HG02943 (cell line): ENCODE results near the gene PGAP6.
"Not testable (repeated sequence)": the region's sequence is repeated elsewhere in the genome, so short reads cannot be mapped to it uniquely, and the experiment has no call there.

Experiments used
- ATAC-seq: cut with Tn5 transposase; IDR thresholded peaks from one replicate; pipeline ENCODE4 v1.9.1; 2021; ENCODE audit warnings: mild to moderate bottlenecking, low read depth, moderate library complexity; ENCODE audit not compliant: unreplicated experiment

Gene PGAP6

GRCh38 chr16:404971-405486 lies 23.3 kb upstream of the PGAP6 start:
- ATAC-seq, result no peak

DNA sequence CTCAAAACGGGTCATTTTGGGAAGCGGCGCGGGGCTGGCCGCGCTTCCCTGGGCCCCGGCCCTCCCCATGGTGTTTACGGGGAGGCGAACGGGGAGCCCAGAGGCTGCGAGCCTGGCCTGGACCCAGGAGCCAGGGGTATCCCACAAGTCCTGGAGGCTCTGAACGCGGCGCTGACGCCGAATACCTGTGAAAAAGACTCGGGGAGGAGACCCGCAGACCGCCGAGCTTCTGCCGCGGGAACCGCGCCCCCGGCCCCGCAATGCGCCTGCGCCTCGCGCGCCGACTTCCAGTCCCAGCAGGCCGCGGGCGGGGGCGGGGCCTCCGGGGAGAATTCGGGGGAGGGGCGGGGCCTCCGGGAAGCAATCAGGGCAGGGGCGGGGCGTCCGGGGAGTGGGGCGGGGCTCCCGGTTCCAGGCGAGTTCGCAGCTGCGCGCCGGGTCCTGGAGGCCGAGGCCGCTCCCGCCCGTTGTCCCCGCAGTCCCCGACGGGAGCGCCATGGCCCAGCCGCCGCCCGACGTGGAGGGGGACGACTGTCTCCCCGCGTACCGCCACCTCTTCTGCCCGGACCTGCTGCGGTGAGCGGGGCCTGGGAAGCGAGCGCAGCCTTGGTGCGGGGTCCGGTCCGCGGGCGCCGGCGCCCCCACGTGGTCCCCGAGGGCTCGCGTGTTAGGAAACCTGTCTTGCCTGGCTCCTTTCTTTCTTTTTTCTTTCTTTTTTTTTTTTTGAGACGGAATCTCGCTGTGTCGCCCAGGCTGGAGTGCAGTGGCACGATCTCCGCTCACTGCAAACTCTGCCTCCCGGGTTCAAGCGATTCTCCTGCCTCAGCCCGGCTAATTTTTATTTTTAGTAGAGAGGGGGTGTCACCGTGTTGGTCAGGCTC lies 19.9 kb upstream of the PGAP6 start, which contains the start of gene DECR2:
Gene DECR2, plus strand, starts transcription at position 418 of the 881 bp plus-strand sequence. Its CDS starts 79 bp downstream, at position 497.
- ATAC-seq, result peak; percentile 50

GRCh38 chr16:400061-400591 lies 18.3 kb upstream of the PGAP6 start:
- no peak for ATAC-seq

DNA sequence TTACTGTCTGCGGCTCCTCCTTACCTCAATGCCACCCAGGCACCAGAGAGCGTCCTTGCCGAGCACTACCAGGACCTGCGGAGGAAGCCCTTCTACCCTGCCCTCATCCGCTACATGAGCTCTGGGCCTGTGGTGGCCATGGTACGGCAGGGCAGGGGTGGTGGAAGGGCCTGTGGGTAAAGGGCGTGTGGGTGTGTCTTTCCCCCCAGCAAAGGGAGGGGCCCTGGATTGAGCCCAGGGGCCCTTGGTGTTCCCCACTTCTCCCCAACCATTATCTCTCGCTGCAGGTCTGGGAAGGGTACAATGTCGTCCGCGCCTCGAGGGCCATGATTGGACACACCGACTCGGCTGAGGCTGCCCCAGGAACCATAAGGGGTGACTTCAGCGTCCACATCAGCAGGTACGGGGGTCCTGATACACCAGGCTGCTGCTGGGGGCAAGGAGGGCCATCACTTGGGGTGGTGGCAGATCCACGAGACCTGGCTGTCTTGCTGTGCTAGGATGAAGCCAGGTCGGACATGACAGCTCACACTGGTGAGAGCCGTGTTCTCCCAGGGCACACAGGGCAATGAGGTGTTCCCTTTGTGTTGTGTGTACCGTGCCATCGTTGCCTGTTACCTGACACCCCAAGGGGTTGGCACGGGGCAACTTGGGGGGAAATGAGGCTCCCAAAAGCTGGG lies 17.7 kb upstream of the PGAP6 start:
- ATAC-seq, result no peak

- ATAC-seq, result no peak
These were observed 17.0 kb upstream of the PGAP6 start for GRCh38 chr16:398561-399339.

DNA sequence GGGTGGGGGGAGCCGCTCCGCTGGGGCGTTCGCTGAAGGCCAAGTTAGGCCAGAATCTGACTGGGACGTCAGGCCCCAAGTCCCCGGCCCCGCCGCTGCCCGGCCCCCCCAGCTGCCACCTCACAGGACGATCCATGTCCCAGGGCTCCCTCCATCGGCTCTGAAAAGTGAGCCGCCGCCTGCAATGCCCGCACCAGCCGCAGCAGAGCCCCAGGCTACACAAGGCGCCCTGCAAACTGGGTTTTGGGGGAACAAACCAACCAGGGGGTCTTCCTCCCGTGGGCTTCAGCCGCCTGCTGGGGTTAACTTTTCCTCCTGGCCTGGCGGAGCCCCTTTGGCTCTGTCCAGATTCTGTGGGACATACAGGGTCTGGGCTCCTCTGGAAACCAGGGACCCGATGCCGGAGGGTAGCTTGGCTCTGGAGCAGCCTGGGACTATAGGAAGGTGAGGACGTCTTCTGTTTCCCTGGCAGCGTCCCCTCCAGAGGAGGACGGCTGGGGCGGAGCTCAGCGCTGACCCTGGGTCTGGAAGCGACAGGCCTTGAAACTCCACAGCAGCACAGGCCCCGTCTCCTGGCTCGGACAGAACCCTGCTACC lies 16.1 kb upstream of the PGAP6 start:
- no peak for ATAC-seq

DNA sequence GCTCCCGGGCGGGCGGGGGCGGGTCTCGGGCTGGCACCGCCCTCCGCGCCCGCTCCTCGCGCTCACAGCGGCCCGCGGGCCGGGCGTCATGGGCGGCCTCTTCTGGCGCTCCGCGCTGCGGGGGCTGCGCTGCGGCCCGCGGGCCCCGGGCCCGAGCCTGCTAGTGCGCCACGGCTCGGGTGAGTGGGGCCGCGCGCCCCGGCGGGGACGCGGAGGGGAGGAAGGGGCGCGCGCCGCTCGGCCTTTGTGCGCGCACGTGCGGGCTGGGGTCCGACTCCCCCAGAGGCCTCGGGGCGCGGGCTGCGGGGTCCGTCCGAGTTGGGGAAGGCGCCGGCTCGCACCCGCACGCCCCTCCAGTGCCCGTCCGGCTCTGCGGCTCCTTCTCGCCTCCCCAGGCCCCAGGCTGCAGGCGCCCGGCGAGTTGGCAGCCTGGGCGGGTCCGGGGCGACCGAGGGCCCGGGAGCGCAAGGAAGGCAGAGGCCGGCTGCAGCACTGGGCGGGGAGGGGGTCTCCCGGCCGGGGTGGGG lies 15.4 kb upstream of the PGAP6 start, which contains the start of gene NME4:
Gene NME4, plus strand, starts transcription at position 65 of the 527 bp plus-strand sequence. Its CDS starts 24 bp downstream, at position 89.
- ATAC-seq, result no peak

DNA sequence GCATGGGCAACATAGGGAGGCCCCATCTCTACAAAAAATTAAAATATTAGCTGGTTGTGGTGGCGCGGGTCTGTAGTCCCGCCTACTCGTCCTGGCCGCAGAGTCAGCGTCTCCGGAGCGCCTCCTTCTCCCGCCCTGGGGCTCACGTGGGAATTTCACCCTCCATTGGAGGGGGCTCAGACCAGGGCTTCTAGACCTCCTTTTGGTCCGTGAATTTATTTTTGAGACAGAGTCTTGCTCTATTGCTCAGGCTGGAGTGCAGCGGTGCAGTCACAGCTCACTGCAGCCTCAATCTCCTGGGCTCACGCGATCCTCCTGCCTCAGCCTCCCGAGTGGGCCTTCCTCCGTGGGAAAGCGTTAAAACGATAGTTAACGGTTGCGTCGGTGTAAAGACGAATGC lies 14.8 kb upstream of the PGAP6 start:
- no peak for ATAC-seq

- no peak for ATAC-seq
These were observed 14.4 kb upstream of the PGAP6 start for GRCh38 chr16:396199-396598.

DNA sequence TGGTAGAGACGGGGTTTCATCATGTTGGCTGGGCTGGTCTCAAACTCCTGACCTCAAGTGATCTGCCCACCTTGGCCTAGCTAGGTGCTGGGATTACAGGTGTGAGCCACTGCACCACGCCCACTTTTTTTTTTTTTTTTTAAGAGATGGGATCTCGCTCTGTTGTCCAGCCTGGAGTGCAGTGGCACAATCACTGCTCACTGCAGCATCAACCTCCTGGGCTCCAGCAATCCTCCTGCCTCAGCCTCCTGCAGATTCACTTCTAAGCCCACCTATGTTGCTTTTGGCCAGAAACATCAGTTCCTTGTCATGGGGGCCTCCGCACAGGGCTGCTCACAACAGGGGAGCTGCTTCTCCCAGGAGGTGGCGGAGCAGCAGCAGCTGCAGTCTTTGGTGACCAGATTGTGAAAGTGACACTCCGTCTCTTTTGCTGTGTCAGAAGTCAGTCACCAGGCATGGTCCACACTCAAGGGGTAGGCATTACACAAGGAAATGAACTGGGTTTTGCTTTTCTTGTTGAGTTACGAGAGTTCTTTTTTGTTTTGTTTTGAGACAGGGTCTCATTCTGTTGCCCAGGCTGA lies 10.8 kb upstream of the PGAP6 start:
- no peak for ATAC-seq

DNA sequence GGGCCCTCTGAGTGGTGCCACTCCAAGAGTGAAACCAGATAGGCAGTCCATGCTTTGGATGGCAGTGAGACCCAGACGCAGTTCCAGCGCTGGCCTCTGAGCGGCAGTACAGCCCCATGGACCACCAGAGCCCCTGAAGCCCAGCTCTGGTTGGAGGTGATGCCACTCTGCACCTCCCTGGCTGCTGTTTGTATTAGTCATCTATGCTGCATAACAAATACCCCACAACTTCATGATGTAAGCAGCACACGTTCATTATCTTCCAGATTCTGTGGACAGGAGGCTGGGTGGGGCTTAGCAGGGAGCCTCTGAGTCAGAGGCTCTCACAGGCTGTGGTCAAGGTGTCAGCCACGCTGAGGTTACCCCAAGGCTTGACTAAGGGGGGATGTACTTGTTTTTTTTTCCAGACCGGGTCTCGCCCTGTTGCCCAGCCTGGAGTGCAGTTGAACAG lies 10.1 kb upstream of the PGAP6 start:
- no peak for ATAC-seq

- ATAC-seq, result no peak
These were observed 7.6 kb upstream of the PGAP6 start for GRCh38 chr16:389352-389751.

DNA sequence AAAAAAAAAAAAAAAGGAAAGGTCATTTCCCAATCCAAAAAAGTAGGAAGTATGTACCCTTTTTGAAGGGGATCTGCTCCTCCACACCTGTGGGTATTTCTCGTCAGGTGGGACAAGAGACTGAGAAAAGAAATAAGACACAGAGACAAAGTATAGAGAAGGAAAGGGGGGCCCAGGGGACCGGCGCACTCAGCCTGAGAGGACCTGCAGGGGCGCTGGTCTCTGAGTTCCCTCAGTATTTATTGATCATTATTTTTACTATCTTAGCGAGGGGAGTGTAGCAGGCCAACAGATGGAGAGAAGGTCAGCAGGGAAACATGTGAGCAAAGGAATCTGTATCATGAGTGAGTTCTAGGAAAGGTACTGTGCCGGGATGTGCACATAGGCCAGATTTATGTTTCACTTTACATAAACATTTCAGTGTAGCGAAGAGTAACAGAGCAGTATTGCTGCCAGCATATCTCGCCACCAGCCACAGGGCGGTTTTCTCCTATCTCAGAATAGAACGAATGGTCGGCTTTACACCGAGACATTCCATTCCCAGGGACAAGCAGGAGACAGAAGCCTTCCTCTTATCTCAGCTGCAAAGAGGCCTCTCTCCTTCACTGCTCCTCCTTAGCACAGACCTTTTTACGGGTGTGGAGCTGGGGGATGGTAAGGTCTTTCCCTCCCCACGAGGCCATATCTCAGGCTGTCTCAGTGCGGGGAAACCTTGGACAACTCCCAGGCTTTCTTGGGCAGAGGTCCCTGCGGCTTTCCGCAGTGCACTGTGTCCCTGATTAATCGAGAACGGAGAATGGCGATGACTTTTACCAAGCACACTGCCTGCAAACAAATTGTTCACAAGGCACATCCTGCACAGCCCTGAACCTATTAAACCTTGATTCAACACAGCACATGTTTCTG lies 6.2 kb upstream of the PGAP6 start:
- ATAC-seq, result not testable (repeated sequence)

DNA sequence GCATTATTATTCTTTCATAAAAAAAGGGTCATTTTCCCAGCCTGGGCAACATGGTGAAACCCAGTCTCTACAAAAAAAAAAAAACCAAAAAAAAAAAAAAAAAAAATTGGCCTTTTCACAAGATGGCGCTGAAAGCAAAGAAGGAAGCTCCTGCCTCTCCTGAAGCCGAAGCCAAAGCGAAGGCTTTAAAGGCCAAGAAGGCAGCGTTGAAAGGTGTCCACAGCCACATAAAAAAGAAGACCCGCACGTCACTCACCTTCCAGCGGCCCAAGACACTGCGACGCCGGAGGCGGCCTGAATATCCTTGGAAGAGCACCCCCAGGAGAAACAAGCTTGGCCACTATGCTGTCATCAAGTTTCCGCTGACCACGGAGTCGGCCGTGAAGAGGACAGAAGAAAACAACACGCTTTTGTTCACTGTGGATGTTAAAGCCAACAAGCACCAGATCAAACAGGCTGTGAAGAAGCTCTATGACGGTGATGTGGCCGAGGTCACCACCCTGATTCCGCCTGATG lies 4.9 kb upstream of the PGAP6 start:
- no peak for ATAC-seq

DNA sequence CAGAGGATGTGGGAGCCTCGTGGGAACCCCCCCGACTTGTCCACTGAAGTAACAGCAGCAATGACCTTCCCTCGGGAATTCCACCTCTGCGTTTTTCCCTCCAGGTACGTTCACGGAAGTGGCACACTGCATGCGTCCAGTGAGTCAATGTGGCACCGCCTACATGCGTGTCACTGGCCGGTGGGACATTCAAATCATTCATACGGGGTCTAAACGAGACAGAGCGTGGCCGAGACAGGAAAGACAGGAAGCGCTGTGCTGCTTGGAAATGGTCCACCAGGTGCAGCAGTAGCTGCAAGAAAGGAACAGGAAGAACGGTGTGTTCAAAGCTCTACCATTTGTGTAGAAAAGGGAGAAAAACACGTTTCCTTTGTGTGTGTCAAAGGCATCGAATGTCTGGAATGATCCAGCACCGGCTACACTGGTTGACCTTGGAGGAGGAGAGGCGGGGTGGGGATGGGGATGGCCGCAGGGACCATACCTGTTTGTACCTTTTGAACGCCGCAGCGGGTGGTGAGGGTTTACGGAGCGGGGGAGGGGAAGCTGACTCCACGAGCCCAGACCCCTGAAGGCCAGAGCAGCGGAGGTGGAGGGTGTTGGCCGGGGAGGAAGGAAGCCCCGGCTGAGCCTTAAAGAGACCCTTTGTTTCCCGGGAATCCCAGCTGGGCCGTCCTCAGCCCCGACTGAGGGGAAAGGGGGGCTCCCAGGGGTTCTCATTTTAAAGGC lies 1.7 kb upstream of the PGAP6 start:
- no peak for ATAC-seq

- peak; percentile 36 for ATAC-seq
These were observed 578 bp downstream of the PGAP6 start for GRCh38 chr16:381012-381788.

- no peak for ATAC-seq
These were observed 1.1 kb downstream of the PGAP6 start for GRCh38 chr16:380762-381011.
